GM10266 (cell line): ENCODE data around the gene CELSR1.

Source experiments
- DNase-seq: peaks from one replicate; pipeline ENCODE4 v3.0.0; 2012; ENCODE audit errors: extremely low spot score
- TF ChIP-seq, protein P1 (sequence below): IDR thresholded peaks from 2 replicates; pipeline ENCODE4 v1.5.1; 2012; ENCODE audit warnings: mild to moderate bottlenecking, low read depth; ENCODE audit not compliant: control insufficient read depth, insufficient read depth; ENCODE audit errors: missing control alignments

The CELSR1 gene

DNA sequence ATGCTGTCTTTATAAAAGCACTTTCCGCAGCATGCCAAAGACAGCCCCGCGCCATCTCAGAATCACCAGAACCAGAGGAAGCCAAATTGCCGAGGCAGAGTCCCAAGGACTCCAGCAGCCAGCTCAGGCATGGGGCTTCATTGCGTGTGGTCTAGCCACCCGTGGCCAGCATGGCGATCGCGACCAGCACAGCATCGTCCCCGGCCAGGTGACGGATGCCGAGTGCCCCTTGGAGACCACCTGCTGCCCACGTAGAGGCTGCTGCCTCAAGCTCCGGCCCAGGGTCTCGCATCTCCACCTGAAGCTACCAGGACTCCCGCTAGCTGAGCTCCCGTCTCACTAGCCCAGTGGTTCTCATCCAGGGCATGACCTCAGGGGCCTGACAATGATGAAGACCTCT is 109.2 kb downstream of the CELSR1 start:
- DNase-seq, result no peak
- TF ChIP-seq, protein P1, sequence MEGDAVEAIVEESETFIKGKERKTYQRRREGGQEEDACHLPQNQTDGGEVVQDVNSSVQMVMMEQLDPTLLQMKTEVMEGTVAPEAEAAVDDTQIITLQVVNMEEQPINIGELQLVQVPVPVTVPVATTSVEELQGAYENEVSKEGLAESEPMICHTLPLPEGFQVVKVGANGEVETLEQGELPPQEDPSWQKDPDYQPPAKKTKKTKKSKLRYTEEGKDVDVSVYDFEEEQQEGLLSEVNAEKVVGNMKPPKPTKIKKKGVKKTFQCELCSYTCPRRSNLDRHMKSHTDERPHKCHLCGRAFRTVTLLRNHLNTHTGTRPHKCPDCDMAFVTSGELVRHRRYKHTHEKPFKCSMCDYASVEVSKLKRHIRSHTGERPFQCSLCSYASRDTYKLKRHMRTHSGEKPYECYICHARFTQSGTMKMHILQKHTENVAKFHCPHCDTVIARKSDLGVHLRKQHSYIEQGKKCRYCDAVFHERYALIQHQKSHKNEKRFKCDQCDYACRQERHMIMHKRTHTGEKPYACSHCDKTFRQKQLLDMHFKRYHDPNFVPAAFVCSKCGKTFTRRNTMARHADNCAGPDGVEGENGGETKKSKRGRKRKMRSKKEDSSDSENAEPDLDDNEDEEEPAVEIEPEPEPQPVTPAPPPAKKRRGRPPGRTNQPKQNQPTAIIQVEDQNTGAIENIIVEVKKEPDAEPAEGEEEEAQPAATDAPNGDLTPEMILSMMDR, result no peak

DNA sequence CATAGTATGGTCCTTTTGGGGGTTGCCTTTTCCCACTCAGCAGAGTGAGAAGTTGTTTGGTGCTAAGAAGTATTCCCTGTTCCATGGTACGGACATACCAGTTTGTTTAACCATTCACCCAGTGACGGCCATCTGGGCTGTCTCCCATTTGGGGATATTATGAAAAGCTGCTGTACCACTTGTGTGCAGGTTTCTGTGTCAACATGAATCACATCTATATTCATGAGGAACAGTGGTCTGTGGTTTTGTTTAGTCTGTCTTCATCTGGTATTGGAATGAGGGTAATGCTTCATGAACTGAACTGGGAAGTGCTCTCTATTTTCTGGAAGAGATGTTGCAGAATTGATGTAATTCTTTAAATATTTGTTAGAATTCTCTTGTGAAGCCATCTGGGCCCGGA is 112.4 kb downstream of the CELSR1 start:
- TF ChIP-seq, protein P1, result no peak
- DNase-seq, result no peak

DNA sequence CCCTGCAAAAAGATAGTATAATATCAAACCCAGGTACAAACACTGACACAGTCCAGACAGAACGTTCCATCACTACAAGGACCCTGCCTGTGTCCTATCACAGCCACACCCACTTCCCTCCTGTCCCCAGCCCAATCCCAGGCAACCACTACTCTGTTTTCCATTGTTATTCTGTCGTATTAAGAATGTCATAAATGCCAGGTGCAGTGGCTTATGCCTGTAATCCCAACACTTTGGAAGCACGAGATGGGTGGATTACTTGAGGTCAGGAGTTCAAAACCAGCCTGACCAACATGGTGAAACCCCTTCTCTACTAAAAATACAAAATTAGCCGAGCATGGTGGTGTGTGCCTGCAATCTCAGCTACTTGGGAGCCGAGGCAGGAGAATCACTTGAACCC is 112.9 kb downstream of the CELSR1 start:
- DNase-seq, result no peak
- TF ChIP-seq, protein P1, result no peak

DNA sequence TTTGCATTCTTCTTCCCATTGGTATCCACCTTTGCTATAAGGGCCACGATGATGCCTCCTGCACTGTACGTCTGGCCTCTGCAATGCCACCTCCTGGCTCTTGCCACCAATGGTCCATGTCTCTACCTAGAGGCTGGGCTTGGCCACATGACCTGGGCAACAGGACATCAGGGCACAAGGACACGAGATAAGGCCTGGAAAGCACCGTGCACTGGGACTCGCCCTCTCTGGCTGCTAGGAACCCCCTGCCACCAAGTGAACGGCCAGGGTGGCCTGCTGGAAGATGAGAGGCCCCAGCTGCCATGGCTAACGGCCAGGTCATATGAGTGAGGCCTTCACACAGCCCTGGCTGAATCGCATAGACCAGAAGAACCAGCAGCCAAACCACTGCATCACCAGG is 114.5 kb downstream of the CELSR1 start:
- DNase-seq, result no peak
- TF ChIP-seq, protein P1, result no peak

DNA sequence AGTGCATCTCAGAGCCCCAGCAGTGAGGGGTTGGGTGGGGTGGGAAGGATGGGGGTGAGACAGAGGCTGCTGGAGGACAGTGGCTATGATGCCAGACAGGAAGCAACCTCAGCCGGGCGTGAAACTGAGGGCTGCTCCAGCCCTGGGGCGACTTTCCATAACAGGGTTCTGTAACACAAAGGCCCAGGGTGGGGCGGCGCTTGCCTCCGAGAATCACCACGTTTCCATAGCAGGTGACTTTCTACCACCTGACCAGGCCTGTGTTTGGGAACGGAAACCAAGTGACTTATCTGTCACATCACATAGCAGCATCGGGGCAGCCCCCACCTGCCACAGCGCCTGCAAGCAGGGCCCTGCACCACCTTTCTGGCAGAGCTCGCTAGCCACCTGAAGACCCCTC is 116.2 kb downstream of the CELSR1 start:
- DNase-seq, result no peak
- TF ChIP-seq, protein P1, result no peak

DNA sequence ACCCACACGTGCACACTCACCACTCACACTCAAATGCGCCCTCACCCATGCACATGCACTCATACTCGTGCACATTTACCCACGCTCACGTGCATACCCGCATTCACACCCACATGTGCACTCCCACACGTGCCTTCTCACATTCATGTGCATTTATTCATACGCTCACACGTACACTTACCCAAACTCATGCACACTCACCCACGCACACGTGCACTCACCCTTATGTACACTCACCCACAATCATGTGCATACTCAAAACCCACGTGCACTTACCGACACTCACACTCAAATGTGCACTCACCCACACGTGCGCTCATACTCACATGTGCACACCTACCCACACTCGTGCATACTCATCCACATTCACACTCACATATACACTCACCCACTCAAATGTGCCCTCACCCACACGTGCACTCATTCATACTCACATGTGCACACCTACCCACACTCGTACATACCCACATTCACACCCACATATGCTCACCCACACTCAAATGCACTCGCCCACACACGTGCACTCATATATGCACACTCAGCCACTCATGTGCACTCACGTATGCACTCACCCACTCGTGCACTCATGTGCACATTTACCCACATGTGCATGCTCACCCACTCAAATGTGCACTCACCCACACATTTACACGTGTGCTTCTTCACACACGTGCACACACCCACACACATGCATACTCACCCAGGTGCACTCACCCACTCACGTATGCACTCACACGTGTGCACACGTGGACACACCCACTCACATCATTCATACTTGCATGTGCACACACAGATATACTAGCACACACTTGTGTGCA is 117.5 kb downstream of the CELSR1 start:
- no peak for DNase-seq
- TF ChIP-seq, protein P1, result no peak

DNA sequence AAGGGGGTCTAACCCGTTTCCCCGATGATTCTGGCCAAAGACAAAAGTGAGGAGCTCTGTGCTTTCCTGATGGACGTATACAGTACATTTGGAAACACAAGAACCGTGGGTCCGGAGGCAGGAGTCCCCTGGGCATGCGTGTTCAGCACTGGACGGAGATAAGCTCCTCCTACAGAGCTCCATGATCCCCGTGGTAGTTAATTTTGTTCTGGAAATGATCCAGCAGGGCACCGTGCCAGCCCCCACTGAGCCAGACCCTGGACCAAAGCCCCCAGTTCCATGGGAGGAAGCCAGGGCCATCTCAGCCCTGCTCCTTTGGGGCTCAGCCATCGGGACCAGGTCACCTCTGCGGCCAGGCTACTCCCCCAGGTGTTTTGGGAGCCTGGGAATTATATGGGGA is 118.6 kb downstream of the CELSR1 start:
- TF ChIP-seq, protein P1, result no peak
- DNase-seq, result no peak
